Large intestine (tissue), 3 donors: Measurements from ENCODE around the gene CD226. TPM values are rescaled to one million over a fixed set of nuclear protein-coding genes. Genes with fewer than 3 reads are reported as not detected.
"Not testable (repeated sequence)": the region's sequence is repeated elsewhere in the genome, so short reads cannot be mapped to it uniquely, and the experiment has no call there.

Experiments used
- DNase-seq, 2 donors: peaks; one replicate each; pipeline versions ENCODE4 v3.0.0 to v3.0.0-alpha.2; 2013
- H3K27ac ChIP-seq: one replicate; pipeline ENCODE4 v1.5.1; 2013; ENCODE audit warnings: low read length
- H3K27me3 ChIP-seq: 2 replicates; pipeline ENCODE4 v1.6.1; 2013; ENCODE audit warnings: low read length; ENCODE audit not compliant: control insufficient read depth, insufficient read depth
- H3K36me3 ChIP-seq: 2 replicates; pipeline ENCODE4 v1.6.1; 2013; ENCODE audit warnings: low read length; ENCODE audit not compliant: control insufficient read depth, insufficient read depth
- H3K4me1 ChIP-seq: one replicate; pipeline ENCODE4 v1.6.1; 2013; ENCODE audit warnings: low read length; ENCODE audit not compliant: control insufficient read depth, insufficient read depth
- H3K4me3 ChIP-seq: one replicate; pipeline ENCODE4 v1.5.1; 2013; ENCODE audit warnings: low read length
- H3K9me3 ChIP-seq: one replicate; pipeline ENCODE4 v1.6.1; 2013; ENCODE audit warnings: mild to moderate bottlenecking, low read depth, low read length, moderate library complexity; ENCODE audit not compliant: control insufficient read depth
- WGBS: methylation state at CpG from one replicate; pipeline ENCODE4 v1.1.5; 2013; ENCODE audit warnings: low lambda C conversion rate; ENCODE audit not compliant: insufficient coverage; 5-methylcytosine and 5-hydroxymethylcytosine counted together
- polyA plus RNA-seq: library from polyadenylated mRNA; unstranded; fragments of 120-200 nt; gene quantifications from one replicate; pipeline ENCODE4 v1.2.1, GENCODE V29; 2013

The CD226 gene
- polyA plus RNA-seq, 1 donor, result 1.6 TPM

- H3K27me3 ChIP-seq, result no peaks in the 10 kb centered on the region
- no peak for DNase-seq
- H3K4me3 ChIP-seq, result no peak overlapping the region
- no peaks in the 10 kb centered on the region for H3K4me1 ChIP-seq
- no peak overlapping the region for H3K27ac ChIP-seq
- no peaks in the 10 kb centered on the region for H3K36me3 ChIP-seq
- H3K9me3 ChIP-seq, result no peaks in the 10 kb centered on the region
These were observed 38.8 kb downstream of the CD226 start for GRCh38 chr18:69908838-69909237.

DNA sequence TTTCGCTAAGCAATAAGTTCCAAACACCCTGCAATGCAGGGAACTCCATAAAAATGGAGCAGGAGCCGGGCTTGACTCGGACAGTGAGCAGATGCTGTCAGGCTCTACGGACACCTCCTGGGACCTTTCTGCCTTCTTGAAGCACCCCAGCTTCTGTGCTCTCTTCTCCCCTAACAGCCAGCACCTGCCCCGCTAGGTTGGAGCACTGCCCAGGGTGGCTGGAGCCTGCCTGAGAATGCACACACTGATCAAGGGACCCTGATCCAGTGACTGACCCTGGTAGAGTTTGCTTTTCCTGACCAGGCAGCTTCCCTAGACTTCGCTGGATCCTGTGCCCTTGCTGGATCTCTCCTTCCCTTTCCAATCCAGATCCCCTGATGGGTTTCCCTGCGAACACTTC, 40.9 kb downstream of the CD226 start:
- Histone ChIP-seq H3K27me3 (no peaks in the 10 kb centered on the region), H3K4me1 (no peaks in the 10 kb centered on the region), H3K27ac (no peak overlapping the region), H3K9me3 (no peaks in the 10 kb centered on the region), H3K36me3 (no peaks in the 10 kb centered on the region), H3K4me3 (no peak overlapping the region)
- DNase-seq, result no peak
- 100% methylated on average over 2 of the region's 7 CpGs for WGBS

DNA sequence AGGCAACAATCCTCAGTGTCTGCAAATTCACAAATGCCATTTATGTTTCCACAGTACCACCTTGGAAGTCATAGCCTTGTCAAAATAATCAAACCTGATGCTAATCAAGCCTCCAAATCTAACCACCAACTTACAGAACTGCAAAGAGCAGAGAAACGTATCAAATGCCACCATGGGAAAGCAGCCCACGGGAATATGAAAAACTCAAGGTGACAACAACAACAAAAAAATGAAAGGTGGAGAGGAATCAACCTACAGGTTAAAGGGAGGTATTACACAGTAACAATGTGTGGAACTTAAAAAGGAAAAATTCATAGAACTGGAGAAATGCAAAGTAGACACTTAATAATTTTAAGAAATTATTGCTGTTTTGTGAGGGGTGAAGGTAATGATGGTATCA, 46.7 kb downstream of the CD226 start:
- Histone ChIP-seq H3K4me1 (no peaks in the 10 kb centered on the region), H3K4me3 (no peak overlapping the region), H3K9me3 (no peaks in the 10 kb centered on the region), H3K27ac (no peak overlapping the region), H3K36me3 (no peaks in the 10 kb centered on the region), H3K27me3 (no peaks in the 10 kb centered on the region)
- 93% methylated on average over 2 of the region's 2 CpGs for WGBS
- DNase-seq, result no peak

DNA sequence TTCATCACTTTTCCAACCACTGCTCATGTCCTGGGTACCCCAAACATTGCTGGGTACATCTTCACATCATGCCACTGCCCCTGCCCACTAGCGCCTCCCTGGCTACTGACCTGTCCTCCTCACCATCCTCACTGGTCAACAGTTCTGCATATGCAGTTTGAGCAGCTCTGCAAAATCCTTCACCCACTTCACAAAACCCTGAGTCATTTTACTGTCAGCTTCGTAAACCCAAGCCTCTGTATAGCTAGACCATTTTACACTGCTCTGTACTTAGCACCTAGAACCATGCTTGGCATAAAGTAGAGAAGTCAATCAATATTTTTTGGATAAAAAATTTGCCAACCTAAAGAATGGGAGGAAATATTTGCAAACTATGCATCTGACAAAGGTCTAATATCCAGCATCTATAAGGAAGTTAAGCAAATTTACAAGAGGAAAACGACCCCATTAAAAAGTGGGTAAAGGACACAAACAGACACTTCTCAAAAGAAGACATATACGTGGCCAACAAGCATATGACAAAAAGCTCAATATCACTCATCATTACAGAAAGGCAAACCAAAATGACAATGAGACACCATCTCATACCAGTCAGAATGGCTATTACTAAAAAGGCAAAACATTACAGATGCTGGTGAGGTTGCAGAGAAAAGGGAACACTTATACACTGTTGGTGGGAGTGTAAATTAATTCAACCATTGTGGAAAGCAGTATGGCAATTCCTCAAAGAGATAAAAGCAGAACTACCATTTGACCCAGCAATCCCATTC, 48.3 kb downstream of the CD226 start:
- 100% methylated on average over 1 of the region's 4 CpGs for WGBS
- not testable (repeated sequence) for H3K27me3 ChIP-seq, DNase-seq, H3K4me3 ChIP-seq, H3K36me3 ChIP-seq, H3K4me1 ChIP-seq, H3K9me3 ChIP-seq, H3K27ac ChIP-seq

DNA sequence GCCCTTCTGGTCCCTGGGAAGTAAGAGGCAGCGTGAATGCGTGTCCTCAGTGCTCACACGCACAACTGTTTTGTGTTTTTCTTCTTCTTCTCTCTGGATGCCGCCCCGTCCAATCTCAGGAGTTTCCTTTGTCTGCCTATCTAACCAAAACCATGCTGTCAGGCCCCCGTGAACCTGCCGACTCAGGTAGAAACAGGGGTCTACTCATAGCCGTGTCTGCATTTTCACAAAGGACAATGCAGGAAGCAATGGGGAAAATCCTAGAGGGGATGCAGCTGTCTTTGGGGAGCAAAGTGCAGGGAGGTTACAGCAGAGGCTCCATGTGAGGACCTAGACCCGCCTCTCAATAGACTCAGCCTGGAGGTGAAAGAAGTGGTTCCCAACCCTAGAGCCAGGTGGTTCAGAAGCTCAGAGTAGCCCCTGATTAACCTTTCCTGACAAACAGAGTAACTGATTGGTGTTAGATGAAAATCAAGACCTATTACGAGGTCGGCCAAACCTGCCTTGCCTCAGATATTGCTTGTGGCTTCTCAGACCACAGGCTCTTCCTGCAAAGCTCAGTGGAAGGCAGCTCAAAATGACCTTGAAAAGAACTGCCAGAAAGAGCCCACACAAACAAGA, 49.3 kb downstream of the CD226 start:
- Histone ChIP-seq H3K27me3 (no peaks in the 10 kb centered on the region), H3K4me3 (no peak overlapping the region), H3K27ac (no peak overlapping the region), H3K36me3 (no peaks in the 10 kb centered on the region), H3K4me1 (no peaks in the 10 kb centered on the region), H3K9me3 (no peaks in the 10 kb centered on the region)
- no CpG with 5 or more reads among the region's 11 CpGs for WGBS
- DNase-seq, result no peak

- no peaks in the 10 kb centered on the region for H3K9me3 ChIP-seq
- WGBS, result 100% methylated on average over 3 of the region's 7 CpGs
- H3K27ac ChIP-seq, result no peak overlapping the region
- no peaks in the 10 kb centered on the region for H3K4me1 ChIP-seq
- no peaks in the 10 kb centered on the region for H3K36me3 ChIP-seq
- H3K4me3 ChIP-seq, result no peak overlapping the region
- H3K27me3 ChIP-seq, result no peaks in the 10 kb centered on the region
- no peak for DNase-seq
These were observed 50.1 kb downstream of the CD226 start for GRCh38 chr18:69897397-69898108.

DNA sequence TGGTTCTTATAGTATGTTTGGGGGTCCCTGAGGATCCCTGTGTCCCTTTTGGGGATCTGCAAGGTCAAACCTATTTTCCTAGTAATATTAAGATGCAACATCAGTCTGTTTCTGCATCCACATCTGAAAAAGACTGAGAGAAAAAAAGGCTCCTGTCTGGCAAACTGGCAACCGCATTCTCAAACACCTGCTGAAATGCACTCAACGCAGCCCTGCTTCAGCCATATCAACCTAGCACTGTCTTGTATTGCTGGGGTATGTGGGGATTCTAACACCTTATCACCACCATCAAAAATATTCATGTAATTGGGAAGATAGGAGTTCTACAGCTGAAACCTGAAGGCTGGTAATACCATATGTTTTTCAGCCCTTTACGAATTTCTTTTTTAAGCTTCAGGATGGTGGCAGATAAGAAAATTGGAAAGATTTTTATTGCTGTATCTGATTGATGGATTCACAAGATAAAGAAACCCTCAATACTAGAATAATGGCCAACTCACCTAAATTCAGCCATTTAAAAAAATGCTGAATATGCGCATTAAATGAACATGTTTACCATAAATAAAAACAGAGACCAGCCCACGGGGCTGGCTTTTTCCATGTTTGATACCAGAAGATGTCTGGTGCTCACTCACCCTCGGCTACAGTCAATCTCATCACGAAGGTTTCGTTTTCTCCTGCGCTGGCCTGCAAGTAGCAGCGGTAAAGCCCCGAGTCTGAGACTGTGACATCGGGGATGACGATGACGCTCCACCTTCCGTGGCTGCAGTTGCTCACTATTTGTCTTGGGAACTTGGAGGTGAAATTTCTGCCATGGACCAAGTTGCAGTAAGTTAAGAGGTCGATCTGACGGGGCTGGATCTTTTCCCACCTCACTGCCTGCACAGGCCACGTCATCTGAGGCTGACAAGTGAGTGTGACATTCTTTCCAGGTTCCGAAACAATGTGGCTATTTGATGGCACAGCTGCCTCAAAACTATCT, 52.3 kb downstream of the CD226 start:
- Histone ChIP-seq H3K36me3 (no peaks in the 10 kb centered on the region), H3K9me3 (no peaks in the 10 kb centered on the region), H3K27ac (no peak overlapping the region), H3K4me3 (no peak overlapping the region), H3K27me3 (no peaks in the 10 kb centered on the region), H3K4me1 (no peaks in the 10 kb centered on the region)
- DNase-seq, result no peak
- WGBS, result 100% methylated on average over 1 of the region's 19 CpGs

DNA sequence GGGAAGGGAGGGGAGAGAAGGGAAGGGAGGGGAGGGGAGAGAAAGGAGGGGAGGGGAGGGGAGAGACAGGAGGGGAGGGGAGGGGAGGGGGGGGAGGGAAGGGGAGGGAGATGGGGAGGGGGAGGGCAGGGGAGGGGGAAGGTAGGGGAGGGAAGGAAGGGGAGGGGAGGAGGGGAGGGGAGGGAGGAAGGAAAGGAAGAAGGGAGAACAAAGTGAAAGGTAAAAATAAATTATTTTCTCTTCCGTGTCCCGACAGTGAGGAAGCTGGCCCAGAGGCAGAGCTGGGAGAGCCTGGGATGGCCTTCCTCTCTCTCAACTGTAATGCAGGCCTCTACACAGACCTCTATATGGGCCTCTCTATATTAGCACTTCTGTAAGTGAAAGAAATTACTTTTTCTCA, 53.2 kb downstream of the CD226 start:
- Histone ChIP-seq H3K36me3 (no peaks in the 10 kb centered on the region), H3K4me1 (no peaks in the 10 kb centered on the region), H3K27ac (no peak overlapping the region), H3K27me3 (no peaks in the 10 kb centered on the region), H3K4me3 (no peak overlapping the region), H3K9me3 (no peaks in the 10 kb centered on the region)
- WGBS, result no CpG with 5 or more reads among the region's 2 CpGs
- no peak for DNase-seq

DNA sequence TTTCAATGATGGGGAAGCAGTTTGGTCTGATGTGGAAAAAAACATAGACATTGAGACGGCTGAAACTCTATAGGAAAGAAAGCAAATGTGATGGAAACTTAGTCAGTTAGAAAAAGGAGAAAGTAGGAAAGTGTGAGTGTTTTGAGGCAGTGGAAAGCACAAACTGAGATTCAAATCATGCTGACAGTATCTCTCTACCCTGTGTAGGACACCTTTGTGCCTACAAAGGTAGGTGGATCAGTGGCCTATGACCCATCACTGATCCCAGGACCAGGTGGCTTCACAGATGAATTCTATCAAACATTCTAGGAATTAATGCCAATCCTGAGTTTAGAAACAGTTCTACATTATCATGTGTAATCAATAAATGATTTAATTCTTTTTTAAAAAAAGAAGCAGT, 57.1 kb downstream of the CD226 start:
- H3K9me3 ChIP-seq, result no peaks in the 10 kb centered on the region
- 91% methylated on average over 1 of the region's 1 CpG for WGBS
- DNase-seq, result no peak
- no peaks in the 10 kb centered on the region for H3K36me3 ChIP-seq
- H3K27ac ChIP-seq, result no peak overlapping the region
- no peaks in the 10 kb centered on the region for H3K27me3 ChIP-seq
- H3K4me1 ChIP-seq, result no peaks in the 10 kb centered on the region
- no peak overlapping the region for H3K4me3 ChIP-seq

- H3K4me1 ChIP-seq, result no peaks in the 10 kb centered on the region
- H3K27ac ChIP-seq, result no peak overlapping the region
- no peak for DNase-seq
- no peak overlapping the region for H3K4me3 ChIP-seq
- H3K36me3 ChIP-seq, result no peaks in the 10 kb centered on the region
- H3K9me3 ChIP-seq, result no peaks in the 10 kb centered on the region
- no peaks in the 10 kb centered on the region for H3K27me3 ChIP-seq
- WGBS, result no CpG with 5 or more reads among the region's 4 CpGs
These were observed 58.7 kb downstream of the CD226 start for GRCh38 chr18:69889009-69889408.
